ENCODE measurements around the gene ZCCHC14.
"Not testable (repeated sequence)": the region's sequence is repeated elsewhere in the genome, so short reads cannot be mapped to it uniquely, and the experiment has no call there.

Gene ZCCHC14

DNA sequence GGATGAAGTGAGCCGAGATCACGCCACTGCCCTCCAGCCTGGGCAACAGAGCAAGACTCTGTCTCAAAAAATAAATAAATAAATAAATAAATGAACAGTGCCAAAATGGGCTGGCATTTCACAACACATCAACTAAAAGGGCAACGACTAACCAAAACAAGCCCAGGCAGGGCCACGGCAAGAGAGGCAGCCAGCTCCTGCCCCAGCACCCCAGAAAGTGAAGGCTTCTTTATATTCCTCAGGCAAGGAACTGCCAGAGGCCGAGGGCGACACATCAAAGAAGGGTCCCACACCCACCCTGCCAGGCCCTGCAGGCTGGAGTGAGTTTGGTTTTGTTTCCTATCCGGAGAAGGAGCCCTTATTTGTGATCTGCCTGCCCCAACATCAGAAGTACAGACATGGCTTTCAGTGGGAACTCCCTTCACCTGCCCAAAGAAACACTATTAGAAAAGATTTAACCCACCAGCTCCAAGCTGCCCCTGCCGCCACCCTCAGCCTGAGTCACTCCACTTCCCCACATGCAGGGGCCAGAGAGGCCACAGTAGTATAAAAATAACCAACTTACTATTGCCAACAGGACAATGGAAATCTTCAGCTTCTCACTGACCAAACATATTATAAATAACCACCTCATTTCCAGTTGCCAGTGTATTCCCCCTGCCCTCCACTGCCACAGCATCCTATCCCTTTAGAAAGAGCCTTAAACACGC, 117.2 kb downstream of the ZCCHC14 start:
- DNase-seq = no peak

- no peak for DNase-seq
Measured at GRCh38 chr16:87374313-87374712, 118.5 kb downstream of the ZCCHC14 start.

- no peak for DNase-seq
Measured at GRCh38 chr16:87372305-87372704, 120.5 kb downstream of the ZCCHC14 start.

DNA sequence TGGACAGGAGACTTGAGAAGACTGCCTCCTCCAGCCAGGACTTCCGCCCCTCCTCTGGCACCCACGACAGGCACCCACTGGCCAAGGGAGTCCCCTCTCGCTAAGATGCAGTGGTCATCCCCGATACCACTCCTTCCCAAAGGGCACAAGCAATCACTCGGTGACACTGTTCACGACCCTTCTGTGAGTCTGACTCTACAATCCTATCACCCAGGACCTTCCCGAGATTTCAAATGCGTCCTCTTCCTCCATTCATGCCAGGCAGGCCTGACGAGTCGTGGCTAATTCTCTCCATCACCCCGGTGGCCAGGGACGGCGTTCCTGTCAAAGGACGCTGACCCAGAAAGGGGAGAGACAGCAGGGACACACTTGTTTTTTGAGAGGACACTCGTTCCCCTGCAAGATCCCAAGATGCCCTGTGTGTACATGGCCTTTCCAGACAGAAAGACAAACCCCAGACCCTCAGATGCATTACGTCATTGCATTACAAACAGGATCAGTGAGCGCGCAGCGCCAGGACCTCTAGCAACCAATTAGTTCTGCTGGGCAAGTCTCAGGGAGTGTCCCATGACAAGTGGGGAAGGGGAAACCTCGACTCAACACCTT, 121.5 kb downstream of the ZCCHC14 start:
- DNase-seq = no peak

GRCh38 chr16:87369796-87370719, 122.8 kb downstream of the ZCCHC14 start:
- DNase-seq = no peak

DNA sequence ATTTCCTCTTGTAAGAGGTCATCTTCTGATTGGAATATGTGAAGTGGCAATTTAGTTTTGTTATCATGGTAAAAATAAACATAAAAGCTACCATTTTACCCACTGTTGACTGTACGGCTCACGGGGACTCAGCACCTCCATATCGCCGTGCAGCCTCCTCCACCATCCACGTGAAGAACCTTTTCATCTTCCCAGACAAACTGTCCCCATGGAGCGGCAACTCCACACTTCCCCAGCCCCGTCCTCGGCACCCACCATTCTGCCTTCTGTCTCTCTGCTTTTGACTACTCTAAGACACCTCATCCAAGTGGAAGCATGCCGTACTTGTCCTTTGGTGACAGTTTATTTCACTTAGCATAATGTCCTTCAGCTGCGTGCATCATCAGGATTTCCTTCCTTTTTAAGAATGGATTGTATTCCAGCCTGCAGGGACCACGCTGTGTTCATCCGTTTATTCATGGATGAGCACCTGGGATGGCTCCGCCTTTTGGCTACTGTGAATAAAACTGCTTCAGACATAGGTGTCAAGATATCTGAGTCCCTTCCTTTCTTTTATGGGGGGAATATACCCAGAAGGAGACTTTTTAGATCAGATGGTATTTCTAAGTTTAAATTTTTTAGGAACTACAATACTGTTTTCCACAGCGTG, 123.6 kb downstream of the ZCCHC14 start:
- no peak for DNase-seq

DNA sequence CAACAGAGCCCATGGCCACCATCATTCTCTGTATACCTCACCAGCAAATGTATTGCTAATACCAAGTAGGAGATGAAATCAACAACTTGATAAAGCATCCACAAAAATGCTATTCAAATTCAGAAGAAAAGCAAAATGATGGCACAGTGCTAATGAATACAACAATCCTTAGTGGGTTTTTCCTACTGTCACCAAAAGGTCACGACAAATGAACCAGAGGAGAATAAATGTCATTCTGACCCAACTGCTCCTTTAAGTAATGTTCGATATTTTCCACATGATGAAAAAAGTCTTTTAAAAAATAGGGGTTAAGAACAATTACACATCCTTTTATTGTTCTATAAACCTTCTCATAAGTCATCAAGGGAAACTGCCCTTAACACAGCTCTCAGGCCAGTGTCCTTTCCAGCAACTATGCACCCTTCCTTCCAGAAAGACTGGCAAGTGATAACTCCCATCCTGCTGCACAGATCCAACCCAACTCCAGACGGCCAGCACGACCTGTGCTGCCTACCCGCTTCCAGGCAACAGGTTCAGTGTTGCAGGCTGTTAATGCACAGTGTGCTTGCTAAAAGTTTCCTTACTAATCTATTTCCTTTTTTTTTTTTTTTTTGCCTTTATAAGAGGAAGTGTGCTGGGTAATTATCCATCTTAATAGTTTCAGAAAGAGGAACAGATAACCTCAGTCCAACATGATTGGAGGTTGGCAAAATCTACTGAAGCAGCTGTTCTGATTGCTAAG, 124.6 kb downstream of the ZCCHC14 start:
- no peak for DNase-seq

GRCh38 chr16:87367529-87367928, 125.3 kb downstream of the ZCCHC14 start:
- DNase-seq = no peak

DNA sequence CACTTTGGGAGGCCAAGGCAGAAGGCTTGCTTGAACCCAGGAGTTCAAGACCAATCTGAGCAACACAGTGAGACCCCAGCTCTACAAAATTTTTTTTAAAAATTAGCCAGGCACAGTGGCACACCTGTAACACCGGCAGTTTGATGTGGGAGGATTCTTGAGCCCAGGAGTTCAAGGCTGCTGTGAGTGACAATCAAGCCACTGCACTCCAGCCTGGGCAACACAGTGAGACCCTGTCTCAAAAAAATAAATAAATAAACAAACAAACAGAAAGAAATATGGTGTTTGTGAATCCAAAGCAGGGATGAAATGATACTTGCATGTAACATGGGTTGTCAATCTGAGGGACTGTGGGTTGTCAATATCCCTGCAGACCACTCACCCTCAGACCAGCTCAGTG, 125.9 kb downstream of the ZCCHC14 start:
- no peak for DNase-seq

DNA sequence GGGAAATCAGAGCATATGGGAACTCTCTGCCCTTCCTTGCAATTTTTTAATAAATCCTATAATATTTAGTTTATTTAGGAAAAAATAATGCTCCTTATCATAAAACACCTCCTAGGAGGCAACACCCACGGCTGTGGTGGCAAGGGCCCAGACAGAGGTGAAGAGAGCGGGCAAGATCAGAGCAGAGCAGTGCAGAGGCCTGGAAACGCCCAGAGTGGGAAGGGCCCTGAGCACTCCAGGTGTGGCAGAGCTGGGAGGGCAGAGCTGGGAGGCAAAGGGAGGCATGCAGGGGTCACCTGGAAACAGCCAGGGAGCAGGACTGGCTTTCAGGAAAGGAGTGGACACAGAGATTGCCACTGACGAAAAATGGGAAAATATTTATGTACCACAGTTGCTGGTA, 126.5 kb downstream of the ZCCHC14 start:
- DNase-seq = no peak

DNA sequence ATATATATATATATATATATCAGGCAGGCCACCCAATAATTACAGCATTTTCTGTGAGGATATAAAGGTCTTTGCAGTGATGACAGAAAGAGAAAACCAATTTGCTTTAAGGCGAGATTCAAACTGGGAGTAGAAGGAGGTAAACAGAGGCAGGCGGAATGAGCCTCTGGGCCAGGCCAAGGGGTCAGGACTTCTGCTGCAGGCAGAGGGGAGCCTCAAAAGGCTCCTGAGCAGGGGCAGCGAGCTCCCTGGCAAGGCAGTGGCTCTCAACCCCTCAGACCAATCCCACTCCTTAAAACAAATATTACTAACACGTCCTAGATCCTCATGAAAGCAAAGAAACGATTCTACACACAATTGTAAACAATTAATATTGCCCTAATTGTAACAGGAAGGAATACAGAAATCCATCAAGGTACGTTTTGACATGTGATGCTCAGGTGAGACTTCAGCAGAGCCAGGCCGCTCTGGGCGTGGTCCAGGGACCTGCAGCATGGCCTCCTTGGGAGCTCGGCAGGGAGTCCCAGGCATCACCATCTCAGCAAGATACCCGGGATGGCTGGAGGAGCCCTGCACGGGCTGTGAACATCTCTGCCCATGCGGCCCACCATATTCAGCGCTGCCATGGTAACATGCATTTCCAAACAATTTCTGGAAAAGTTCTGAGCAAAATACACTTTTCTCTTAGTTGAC, 127.7 kb downstream of the ZCCHC14 start:
- no peak for DNase-seq

GRCh38 chr16:87363771-87364455, 128.9 kb downstream of the ZCCHC14 start:
- no peak for DNase-seq

- DNase-seq = not testable (repeated sequence)
Measured at GRCh38 chr16:87362828-87363559, 129.8 kb downstream of the ZCCHC14 start.

DNA sequence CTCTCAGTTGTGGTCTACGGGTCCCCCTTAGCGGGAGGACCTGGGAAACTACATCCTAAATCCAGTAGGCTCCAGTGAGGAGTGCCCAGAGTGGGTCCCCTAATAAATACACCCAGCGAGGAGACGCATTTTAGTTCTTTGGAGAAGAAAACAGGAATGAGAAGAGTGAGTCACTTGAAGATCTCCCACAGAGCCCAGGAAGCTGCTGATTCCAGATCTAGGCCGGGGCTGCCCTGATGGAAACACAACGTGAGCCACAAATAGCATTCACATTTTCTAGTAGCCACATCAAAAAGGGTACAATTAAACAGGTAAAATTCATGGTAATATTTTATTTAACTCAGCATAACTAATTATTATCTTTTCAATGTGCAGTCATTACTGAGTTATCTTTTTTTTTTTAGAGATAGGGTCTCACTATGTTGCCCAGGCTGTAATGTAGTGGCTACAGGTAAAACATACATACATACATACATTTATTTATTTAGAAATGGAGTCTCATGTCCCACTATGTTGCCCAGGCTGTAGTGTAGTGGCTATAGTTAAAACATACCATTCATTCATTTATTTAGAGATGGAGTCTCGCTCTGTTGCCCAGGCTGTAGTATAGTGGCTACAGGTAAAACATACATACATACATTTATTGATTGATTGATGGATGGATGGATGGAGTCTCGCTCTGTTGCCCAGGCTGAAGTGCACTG, 130.8 kb downstream of the ZCCHC14 start:
- no peak for DNase-seq

DNA sequence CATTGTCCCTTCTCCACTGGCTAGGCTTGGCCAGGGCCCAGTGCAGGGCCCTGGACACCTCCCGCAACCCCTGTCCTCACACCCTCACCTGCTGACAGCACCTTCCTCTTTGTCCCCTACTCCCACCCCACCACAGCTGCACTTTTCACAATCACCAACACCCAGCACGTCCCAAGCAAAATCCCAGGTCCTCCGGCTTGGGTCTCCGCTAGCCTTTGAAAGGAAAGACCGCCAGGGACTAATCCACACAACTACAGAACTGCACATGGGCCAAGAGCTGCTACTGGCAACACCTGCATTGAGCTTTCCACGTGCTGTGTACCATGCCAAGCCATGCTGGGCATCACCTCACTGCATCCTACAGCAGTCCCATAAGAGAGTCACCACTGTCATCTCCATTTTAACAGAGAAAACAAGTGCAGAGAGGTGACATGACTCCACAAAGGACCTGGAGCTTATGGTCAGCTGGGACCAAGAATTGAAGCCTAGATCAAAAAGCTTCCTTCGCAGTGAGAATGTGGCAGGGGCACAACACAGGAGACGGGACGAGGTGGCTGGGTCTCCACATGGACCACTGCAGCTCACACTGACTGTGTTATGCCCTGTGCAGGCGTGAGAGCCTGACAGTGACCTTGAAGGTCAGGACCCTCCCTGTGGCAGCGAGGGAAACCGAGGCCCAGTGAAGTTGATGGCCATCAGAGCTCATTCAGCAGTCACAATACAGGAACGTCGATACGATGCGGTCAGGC, 131.8 kb downstream of the ZCCHC14 start:
- DNase-seq = no peak

DNA sequence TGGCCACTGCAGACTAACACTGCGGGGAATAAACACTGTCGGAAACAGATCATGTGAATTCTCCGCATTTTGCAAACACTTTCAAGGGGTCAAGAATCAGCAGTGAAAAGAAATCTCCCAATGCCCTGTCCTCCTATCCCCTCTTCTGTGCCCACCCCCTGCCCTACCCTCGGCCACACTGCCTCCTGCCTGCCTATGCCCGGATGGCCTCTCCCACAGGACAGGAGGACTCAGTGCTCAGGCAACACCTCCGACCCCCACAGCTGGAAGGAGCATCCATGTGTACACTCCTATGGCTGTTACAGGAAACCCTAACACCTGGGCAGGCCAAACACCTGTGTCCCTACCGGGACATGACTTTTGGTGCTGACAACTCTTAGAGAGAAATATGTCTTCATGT, 133.7 kb downstream of the ZCCHC14 start:
- no peak for DNase-seq

- DNase-seq = no peak
Measured at GRCh38 chr16:87358696-87359095, 134.1 kb downstream of the ZCCHC14 start.

DNA sequence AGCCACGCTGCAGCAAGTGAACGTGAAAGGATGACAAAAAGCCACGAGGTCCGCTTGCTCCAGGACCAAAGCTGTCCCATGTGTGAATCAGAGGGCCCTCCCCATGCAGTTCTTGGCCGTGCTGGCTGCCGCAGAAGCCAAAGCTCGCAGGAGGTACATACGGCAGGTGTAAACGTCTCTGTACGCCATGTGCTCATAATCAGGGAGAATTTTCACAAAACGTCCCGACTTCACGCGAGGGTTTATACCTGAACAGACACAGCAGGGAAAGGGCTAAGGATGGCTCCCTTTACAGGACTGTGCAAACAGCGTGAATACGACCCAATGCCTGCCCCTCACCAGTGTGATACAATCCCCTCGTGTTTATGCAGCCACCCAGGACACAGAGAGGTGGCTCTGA, 134.6 kb downstream of the ZCCHC14 start:
- no peak for DNase-seq

DNA sequence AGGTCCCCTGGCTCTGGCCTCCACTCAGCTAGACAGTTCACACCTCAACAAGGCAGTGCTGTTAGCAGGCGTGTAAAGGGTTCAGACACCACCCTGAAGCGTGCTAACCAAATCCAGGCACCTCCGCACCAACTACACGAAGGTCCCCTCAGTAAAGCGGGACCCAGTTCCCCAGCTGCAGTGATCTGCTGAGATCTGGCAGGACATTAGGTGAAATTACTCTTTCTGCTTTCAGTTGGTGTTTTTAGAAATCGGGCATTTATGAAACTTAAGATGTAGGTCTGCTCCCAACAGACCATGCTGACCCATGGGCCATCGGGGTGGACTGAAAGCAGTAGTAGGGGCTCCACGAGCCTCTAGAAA, 136.4 kb downstream of the ZCCHC14 start:
- DNase-seq = no peak

All from NCI-H69 (cell line).